ENCODE results near the gene SMARCA4.

SMARCA4 gene

DNA sequence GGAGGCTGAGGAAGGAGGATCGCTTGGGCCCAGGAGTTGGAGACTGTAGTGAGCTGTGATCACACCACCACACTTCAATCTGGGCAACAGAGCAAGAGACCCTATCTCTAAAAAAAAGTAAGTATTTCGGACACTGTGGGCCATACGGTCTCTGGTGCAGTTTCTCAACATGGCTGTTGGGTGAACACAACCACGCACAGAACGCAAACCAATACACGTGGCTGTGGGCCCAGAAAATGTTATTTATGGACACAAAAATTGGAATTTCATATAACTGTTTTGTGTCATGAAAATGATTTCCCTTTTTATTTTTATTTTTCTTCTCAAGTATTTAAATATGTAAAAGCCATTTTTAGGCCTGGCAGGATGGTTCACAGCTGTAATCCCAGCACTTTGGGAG is 147.9 kb downstream of the SMARCA4 start:
- H3K4me3 ChIP-seq (ENCODE audit: low read depth, low read length) = no peak overlapping the region
- DNase-seq (ENCODE audit: low read depth) = no peak

DNA sequence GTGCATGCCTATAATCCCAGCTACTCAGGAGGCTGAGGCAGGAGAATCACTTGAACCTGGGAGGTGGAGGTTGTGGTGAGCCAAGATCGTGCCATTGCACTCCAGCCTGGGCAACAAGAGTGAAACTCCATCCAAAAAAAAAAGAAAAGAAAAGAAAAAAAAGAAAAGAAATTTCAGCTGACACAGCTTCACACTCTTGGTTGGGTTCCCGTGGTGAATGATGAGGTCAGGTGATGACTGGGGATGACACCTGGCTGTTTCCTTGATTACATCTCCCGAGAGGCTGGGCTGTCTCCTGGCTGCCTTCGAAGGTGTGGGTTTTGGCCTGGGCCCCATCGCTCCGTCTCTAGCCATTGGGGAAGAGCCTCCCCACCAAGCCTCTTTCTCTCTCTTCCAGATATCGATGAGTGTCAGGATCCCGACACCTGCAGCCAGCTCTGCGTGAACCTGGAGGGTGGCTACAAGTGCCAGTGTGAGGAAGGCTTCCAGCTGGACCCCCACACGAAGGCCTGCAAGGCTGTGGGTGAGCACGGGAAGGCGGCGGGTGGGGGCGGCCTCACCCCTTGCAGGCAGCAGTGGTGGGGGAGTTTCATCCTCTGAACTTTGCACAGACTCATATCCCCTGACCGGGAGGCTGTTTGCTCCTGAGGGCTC is 150.4 kb downstream of the SMARCA4 start:
- DNase-seq (ENCODE audit: low read depth) = no peak
- H3K4me3 ChIP-seq (ENCODE audit: low read depth, low read length) = no peak overlapping the region

DNA sequence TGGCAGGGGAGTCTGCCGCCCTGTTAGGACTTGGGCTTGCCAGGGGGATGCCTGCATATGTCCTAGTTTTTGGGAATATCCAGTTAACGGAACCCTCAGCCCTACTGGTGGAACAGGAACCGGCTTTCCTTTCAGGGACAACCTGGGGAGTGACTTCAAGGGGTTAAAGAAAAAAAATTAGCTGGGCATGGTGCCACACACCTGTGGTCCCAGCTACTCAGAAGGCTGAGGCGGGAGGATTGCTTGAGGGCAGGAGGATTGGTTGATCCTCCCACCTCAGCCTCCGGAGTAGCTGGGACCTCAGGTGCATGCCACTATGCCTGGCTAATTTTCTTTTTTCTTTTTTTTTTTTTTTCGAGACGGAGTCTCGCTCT is 150.9 kb downstream of the SMARCA4 start:
- no peak for DNase-seq (ENCODE audit: low read depth)
- no peak overlapping the region for H3K4me3 ChIP-seq (ENCODE audit: low read depth, low read length)
